Neural crest cell (in vitro differentiated cells): ENCODE measurements around the gene GRHPR. TPM values are rescaled to one million over a fixed set of nuclear protein-coding genes. Genes with fewer than 3 reads are reported as not detected.

ENCODE experiments used
- DNase-seq: peaks from one replicate; pipeline ENCODE4 v3.0.0; 2021; ENCODE audit warnings: low read depth, mixed read lengths, low spot score
- H3K27ac Mint-ChIP-seq: one replicate; pipeline ENCODE4 v1.8.0; 2021; ENCODE audit warnings: mild to moderate bottlenecking, mixed read lengths; ENCODE audit not compliant: unreplicated experiment
- H3K27me3 Mint-ChIP-seq: 2 replicates; pipeline ENCODE4 v1.8.0; 2021; ENCODE audit warnings: low read depth, mild to moderate bottlenecking, mixed read lengths
- H3K36me3 Mint-ChIP-seq: 2 replicates; pipeline ENCODE4 v1.8.0; 2021; ENCODE audit warnings: low read depth, mild to moderate bottlenecking, mixed read lengths
- H3K4me1 Mint-ChIP-seq: 2 replicates; pipeline ENCODE4 v1.8.0; 2021; ENCODE audit warnings: mixed read lengths
- H3K4me3 Mint-ChIP-seq: one replicate; pipeline ENCODE4 v1.8.0; 2021; ENCODE audit warnings: mild to moderate bottlenecking, mixed read lengths
- H3K9me3 Mint-ChIP-seq: 2 replicates; pipeline ENCODE4 v1.8.0; 2021; ENCODE audit warnings: mixed read lengths
- CTCF ChIP-seq: fragments of 200-600 bp; sonication (generic); conservative IDR thresholded peaks from 2 replicates; pipeline ENCODE4 v1.5.0; 2021; ENCODE audit warnings: antibody characterized with exemption, mild to moderate bottlenecking
- total RNA-seq: library from RNA; stranded (reverse); gene quantifications from 2 replicates; pipeline ENCODE4 v1.2.1, GENCODE V29; 2021

Gene GRHPR
- total RNA-seq, 1 donor from 2014 or later, result 120 TPM

- no peaks in the 10 kb centered on the region for H3K9me3 Mint-ChIP-seq
Measured at GRCh38 chr9:37419204-37419603, 3.3 kb upstream of the GRHPR start.

DNA sequence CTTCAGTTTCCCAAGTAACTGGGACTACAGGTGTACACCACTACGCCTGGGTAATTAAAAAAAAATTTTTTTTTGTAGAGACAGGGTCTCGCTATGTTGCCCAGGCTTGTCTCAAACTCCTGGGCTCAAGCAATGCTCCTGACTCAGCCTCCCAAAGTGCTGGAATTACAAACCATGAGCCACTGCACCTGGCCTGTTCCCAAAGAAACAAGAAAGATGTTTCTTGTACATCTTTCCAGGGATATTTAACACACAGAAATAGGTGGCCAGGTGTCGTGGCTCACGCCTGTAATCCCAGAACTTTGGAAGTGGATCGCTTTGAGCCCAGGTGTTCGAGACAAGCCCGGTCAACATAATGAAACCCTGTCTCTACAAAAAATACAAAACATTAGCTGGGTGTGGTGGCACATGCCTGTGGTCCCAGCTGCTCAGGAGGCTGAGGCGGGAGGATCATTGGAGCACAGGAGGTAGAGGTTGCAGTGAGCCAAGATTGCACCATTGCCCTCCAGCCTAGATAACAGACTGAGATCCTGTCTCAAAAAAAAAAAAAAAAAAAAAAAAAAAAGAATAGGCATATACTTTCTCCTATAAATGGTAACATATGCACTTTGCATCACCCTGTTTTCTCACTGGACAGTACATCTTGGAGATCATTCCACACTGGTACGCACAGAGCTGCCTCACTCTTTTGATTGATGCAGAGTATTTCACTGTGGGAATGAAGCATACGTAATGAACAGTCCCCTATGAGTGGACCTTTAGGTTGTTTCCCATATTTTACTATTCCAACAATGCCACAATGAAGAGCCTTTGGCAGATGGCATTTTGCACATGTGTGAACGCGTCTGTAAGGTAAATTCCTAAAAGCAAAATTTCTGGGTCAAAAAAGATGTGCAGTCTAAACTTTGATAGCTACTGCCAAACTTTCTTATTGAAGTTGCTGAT, 2.0 kb upstream of the GRHPR start:
- H3K36me3 Mint-ChIP-seq, result no peaks in the 10 kb centered on the region
- DNase-seq, result no peak
- H3K9me3 Mint-ChIP-seq, result no peaks in the 10 kb centered on the region
- TF ChIP-seq CTCF, result no peak
- H3K27me3 Mint-ChIP-seq, result no peaks in the 10 kb centered on the region
- peaks cover 15% of the 10 kb centered on the region for H3K4me1 Mint-ChIP-seq
- no peak overlapping the region for H3K27ac Mint-ChIP-seq
- H3K4me3 Mint-ChIP-seq, result peak overlapping the region; percentile 65

More at GRCh38 chr9:37419204-37419603, 3.3 kb upstream of the GRHPR start:
- H3K27ac Mint-ChIP-seq, result no peak overlapping the region
- no peak for DNase-seq
- no peaks in the 10 kb centered on the region for H3K27me3 Mint-ChIP-seq
- H3K4me1 Mint-ChIP-seq, result peaks cover 23% of the 10 kb centered on the region
- H3K36me3 Mint-ChIP-seq, result no peaks in the 10 kb centered on the region
- no peak for TF ChIP-seq CTCF
- peak overlapping the region; percentile 57 for H3K4me3 Mint-ChIP-seq

DNA sequence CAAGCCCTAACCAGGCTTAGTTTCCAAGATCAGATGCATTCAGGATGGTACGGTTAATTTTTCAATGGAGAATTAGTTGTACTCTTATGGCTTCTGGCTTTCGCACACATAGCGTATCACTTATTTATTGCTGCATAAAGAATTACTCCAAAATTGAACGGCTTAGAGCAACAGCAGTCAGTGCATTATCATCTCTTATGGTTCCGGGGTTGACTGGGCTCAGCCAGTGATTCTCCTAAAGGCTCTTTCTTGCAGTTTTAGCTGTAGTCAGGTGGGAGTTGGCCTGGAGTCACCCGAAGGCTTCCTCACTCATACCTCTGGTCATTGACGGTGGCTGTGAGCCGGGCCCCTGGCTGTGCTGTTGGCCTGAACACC, 595 bp upstream of the GRHPR start:
- no peak for DNase-seq
- no peak for TF ChIP-seq CTCF
- Mint-ChIP-seq H3K4me1 (peaks cover 15% of the 10 kb centered on the region), H3K36me3 (peaks cover 9% of the 10 kb centered on the region), H3K27me3 (no peaks in the 10 kb centered on the region), H3K4me3 (peak overlapping the region; percentile 96), H3K9me3 (no peaks in the 10 kb centered on the region), H3K27ac (peak overlapping the region; percentile 98)

DNA sequence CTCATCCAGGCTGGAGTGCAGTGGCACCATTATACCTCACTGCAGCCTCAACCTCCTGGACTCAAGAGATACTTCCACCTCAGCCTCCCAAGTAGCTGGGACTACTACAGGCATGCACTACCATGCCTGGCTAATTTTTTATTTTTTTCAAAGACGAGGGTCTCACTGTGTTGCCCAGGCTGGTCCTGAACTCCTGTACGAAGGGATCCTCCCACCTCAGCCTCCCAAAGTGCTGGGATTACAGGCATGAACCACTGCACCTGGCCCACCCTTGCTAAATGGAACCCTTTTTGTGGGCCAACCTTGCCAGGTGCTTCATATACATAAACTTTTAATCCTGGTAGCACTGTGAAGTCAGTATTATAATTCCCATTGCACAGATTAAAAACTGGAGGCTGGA, 1.0 kb downstream of the GRHPR start:
- Mint-ChIP-seq H3K4me1 (peaks cover 15% of the 10 kb centered on the region), H3K27ac (peak overlapping the region; percentile 67), H3K4me3 (peak overlapping the region; percentile 96), H3K27me3 (no peaks in the 10 kb centered on the region), H3K9me3 (no peaks in the 10 kb centered on the region), H3K36me3 (peaks cover 11% of the 10 kb centered on the region)
- no peak for DNase-seq
- no peak for TF ChIP-seq CTCF

GRCh38 chr9:37424204-37424685, 1.7 kb downstream of the GRHPR start:
- Mint-ChIP-seq H3K36me3 (peaks cover 11% of the 10 kb centered on the region), H3K4me3 (peak overlapping the region; percentile 96), H3K27me3 (no peaks in the 10 kb centered on the region), H3K27ac (no peak overlapping the region), H3K4me1 (peaks cover 15% of the 10 kb centered on the region), H3K9me3 (no peaks in the 10 kb centered on the region)
- DNase-seq, result no peak
- TF ChIP-seq CTCF, result no peak
